Measurements from ENCODE around the gene RBMX. TPM values are rescaled to one million over a fixed set of nuclear protein-coding genes. Genes with fewer than 3 reads are reported as not detected.
"Not testable (repeated sequence)": the region's sequence is repeated elsewhere in the genome, so short reads cannot be mapped to it uniquely, and the experiment has no call there.

Gene RBMX
- total and polyA plus RNA-seq, 2 of the 4 experiments (the other 2 are of a cell fraction), result 151 to 337 TPM

GRCh38 chrX:136878423-136878822 is 2.1 kb downstream of the RBMX start:
- no peak overlapping the region for H3K18ac ChIP-seq (ENCODE audit: low read depth, low read length)
- peak overlapping the region; percentile 77 for H3K4me3 ChIP-seq (ENCODE audit: insufficient read depth, low read depth, low read length)
- H2AK9ac ChIP-seq (replicated peaks; ENCODE audit: low read depth, low read length, poor library complexity), result no peak overlapping the region
- ATAC-seq (ENCODE audit: low read depth), result no peak
- POLR2A ChIA-PET (ENCODE audit: unreplicated experiment), result no interaction called here
- peak overlapping the region; percentile 79 for H3K4me2 ChIP-seq (ENCODE audit: low read depth, low read length)
- H2AFZ ChIP-seq (replicated peaks; ENCODE audit: low read length, poor library complexity), result no peak overlapping the region
- H2BK20ac ChIP-seq (ENCODE audit: low read depth, low read length), result no peak overlapping the region
- TF ChIP-seq SMC3 (IDR thresholded peaks at IDR 0.05; ENCODE audit: low read depth, low read length), result no peak
- TF ChIP-seq, protein P1, sequence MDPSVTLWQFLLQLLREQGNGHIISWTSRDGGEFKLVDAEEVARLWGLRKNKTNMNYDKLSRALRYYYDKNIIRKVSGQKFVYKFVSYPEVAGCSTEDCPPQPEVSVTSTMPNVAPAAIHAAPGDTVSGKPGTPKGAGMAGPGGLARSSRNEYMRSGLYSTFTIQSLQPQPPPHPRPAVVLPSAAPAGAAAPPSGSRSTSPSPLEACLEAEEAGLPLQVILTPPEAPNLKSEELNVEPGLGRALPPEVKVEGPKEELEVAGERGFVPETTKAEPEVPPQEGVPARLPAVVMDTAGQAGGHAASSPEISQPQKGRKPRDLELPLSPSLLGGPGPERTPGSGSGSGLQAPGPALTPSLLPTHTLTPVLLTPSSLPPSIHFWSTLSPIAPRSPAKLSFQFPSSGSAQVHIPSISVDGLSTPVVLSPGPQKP (IDR thresholded peaks at IDR 0.05; ENCODE audit: borderline replicate concordance, low read depth, low read length), result no peak
- TF ChIP-seq MAZ (IDR thresholded peaks at IDR 0.05; ENCODE audit: borderline replicate concordance, low read depth, low read length), result no peak
- H3K9ac ChIP-seq (ENCODE audit: low read depth, low read length), result peak overlapping the region; percentile 68; the same call in 1 of the 2 replicates
- no peaks in the 10 kb centered on the region for H3K9me1 ChIP-seq (ENCODE audit: insufficient read depth, low read length)
- no peak overlapping the region for H3K14ac ChIP-seq (replicated peaks; ENCODE audit: low read depth, low read length)
- H4K20me1 ChIP-seq (ENCODE audit: insufficient read depth, low read length), result peaks cover 19% of the 10 kb centered on the region
- H3K4me1 ChIP-seq (ENCODE audit: control insufficient read depth, insufficient read depth, low read length), result no peaks in the 10 kb centered on the region
- dilution Hi-C loops (cut with HindIII; ENCODE audit: low sequenced_read_pairs, unreplicated experiment) (no loop called here), intact Hi-C loops (cut with micrococcal nuclease) (no loop called here), in situ Hi-C loops (cut with MboI; ENCODE audit: low sequenced_read_pairs) (no loop called here)
- no peak for DNase-seq
- H3K4ac ChIP-seq (ENCODE audit: low read depth, low read length), result no peak overlapping the region
- no CpG with 5 or more reads among the region's 11 CpGs for WGBS, 2 experiments (ENCODE audit: extremely low coverage in 2 of 2, insufficient read length in 1 of 2)
- H4K8ac ChIP-seq (ENCODE audit: low read depth in 2 of 2, low read length in 2 of 2), result no peak overlapping the region
- H2AK5ac ChIP-seq (ENCODE audit: low read depth, low read length), result no peak overlapping the region
- no peak overlapping the region for H4K91ac ChIP-seq (ENCODE audit: insufficient read depth, low read depth, low read length)
- no peak overlapping the region for H3K27ac ChIP-seq (ENCODE audit: insufficient read depth, low read length)
- H3K23ac ChIP-seq (ENCODE audit: low read depth, low read length), result no peak overlapping the region
- no TSS peak for BruUV-seq (replicated peaks)
- no peaks in the 10 kb centered on the region for H3K27me3 ChIP-seq (ENCODE audit: control insufficient read depth, insufficient read depth, low read length)
- CTCF ChIA-PET, result no interaction called here
- H2BK120ac ChIP-seq (ENCODE audit: low read depth, low read length), result no peak overlapping the region
- H3K79me1 ChIP-seq (ENCODE audit: low read depth in 1 of 2, low read length in 2 of 2), result peaks cover 0 to 4% of the 10 kb centered on the region in 2 experiments; a peak in 1 of 4 replicates
- H3K9me3 ChIP-seq (ENCODE audit: control insufficient read depth, insufficient read depth, low read length), result no peaks in the 10 kb centered on the region
- H2BK5ac ChIP-seq (ENCODE audit: low read depth, low read length, poor library complexity, severe bottlenecking), result no peak overlapping the region
- H2BK15ac ChIP-seq (ENCODE audit: low read depth, low read length), result no peak overlapping the region
- peaks cover 22% of the 10 kb centered on the region for H3K36me3 ChIP-seq (ENCODE audit: control insufficient read depth, insufficient read depth, low read length)
- H3K56ac ChIP-seq (ENCODE audit: extremely low read depth, insufficient read depth, low read length), result no peak overlapping the region
- no peak overlapping the region for H4K5ac ChIP-seq (ENCODE audit: low read depth, low read length)

DNA sequence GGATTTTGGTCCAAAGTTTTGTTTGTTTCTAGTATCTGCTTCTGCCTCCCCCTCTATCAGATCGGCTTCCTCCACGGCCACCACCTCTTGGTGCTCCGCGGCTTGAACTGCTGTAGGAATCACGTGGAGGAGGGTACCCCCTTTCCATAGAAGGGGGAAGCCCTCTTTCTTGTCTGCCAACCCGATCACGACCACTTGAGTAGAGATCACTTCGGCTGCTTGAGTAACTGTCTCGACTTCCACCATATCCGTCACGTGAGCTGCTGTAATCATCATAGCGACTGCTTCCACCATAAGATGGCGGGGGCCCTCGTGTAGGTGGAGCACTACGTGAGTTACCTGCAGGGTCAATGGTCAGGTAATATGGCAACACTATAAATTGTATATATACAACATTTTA is 6.4 kb downstream of the RBMX start:
- H2BK120ac ChIP-seq (ENCODE audit: low read depth, low read length), result not testable (repeated sequence)

More for the DNA sequence above, 6.4 kb downstream of the RBMX start:
- H3K4me3 ChIP-seq (ENCODE audit: insufficient read depth, low read depth, low read length); H3K9me3 ChIP-seq (ENCODE audit: control insufficient read depth, insufficient read depth, low read length); H2AK5ac ChIP-seq (ENCODE audit: low read depth, low read length); H2BK20ac ChIP-seq (ENCODE audit: low read depth, low read length); DNase-seq; H3K79me1 ChIP-seq (ENCODE audit: low read depth in 1 of 2, low read length in 2 of 2); H3K18ac ChIP-seq (ENCODE audit: low read depth, low read length); H4K5ac ChIP-seq (ENCODE audit: low read depth, low read length); H3K4me1 ChIP-seq (ENCODE audit: control insufficient read depth, insufficient read depth, low read length); H3K56ac ChIP-seq (ENCODE audit: extremely low read depth, insufficient read depth, low read length); H2BK5ac ChIP-seq (ENCODE audit: low read depth, low read length, poor library complexity, severe bottlenecking); in situ Hi-C loops (cut with MboI; ENCODE audit: low sequenced_read_pairs); H3K9me1 ChIP-seq (ENCODE audit: insufficient read depth, low read length); H3K27ac ChIP-seq (ENCODE audit: insufficient read depth, low read length); CTCF ChIA-PET; H2AK9ac ChIP-seq (replicated peaks; ENCODE audit: low read depth, low read length, poor library complexity); H4K8ac ChIP-seq (ENCODE audit: low read depth in 2 of 2, low read length in 2 of 2); H3K14ac ChIP-seq (replicated peaks; ENCODE audit: low read depth, low read length); H3K9ac ChIP-seq (ENCODE audit: low read depth, low read length); H2AFZ ChIP-seq (replicated peaks; ENCODE audit: low read length, poor library complexity); POLR2A ChIA-PET (ENCODE audit: unreplicated experiment); H3K27me3 ChIP-seq (ENCODE audit: control insufficient read depth, insufficient read depth, low read length); ATAC-seq (ENCODE audit: low read depth); H3K4ac ChIP-seq (ENCODE audit: low read depth, low read length); intact Hi-C loops (cut with micrococcal nuclease); H2BK15ac ChIP-seq (ENCODE audit: low read depth, low read length); H3K4me2 ChIP-seq (ENCODE audit: low read depth, low read length); H4K91ac ChIP-seq (ENCODE audit: insufficient read depth, low read depth, low read length); BruUV-seq (replicated peaks); H3K23ac ChIP-seq (ENCODE audit: low read depth, low read length); dilution Hi-C loops (cut with HindIII; ENCODE audit: low sequenced_read_pairs, unreplicated experiment): not testable (repeated sequence)
- WGBS, 2 experiments (ENCODE audit: extremely low coverage in 2 of 2, insufficient read length in 1 of 2), result no CpG with 5 or more reads among the region's 15 CpGs
- Histone ChIP-seq H4K20me1 (ENCODE audit: insufficient read depth, low read length) (peaks cover 19% of the 10 kb centered on the region), H3K36me3 (ENCODE audit: control insufficient read depth, insufficient read depth, low read length) (peaks cover 40% of the 10 kb centered on the region)
